Endometrium (tissue), 2 donors: Measurements from ENCODE around the gene NDST1.
A peak's percentile ranks its signal among the peaks of the same experiment; 100 is the strongest.
"Not testable (repeated sequence)": the region's sequence is repeated elsewhere in the genome, so short reads cannot be mapped to it uniquely, and the experiment has no call there.

Experiments
- FAIRE-seq: peaks from 2 replicates; lab custom pipeline; 2012; peaks lifted over from hg19 to GRCh38; lab: Jason Lieb, UNC
- donor health status: control.
- donor health status: control.

NDST1 gene

GRCh38 chr5:150508277-150508640 is 328 bp downstream of the NDST1 start:
- FAIRE-seq: no peak

- FAIRE-seq: no peak
These were observed 897 bp downstream of the NDST1 start for GRCh38 chr5:150508828-150509227.

DNA sequence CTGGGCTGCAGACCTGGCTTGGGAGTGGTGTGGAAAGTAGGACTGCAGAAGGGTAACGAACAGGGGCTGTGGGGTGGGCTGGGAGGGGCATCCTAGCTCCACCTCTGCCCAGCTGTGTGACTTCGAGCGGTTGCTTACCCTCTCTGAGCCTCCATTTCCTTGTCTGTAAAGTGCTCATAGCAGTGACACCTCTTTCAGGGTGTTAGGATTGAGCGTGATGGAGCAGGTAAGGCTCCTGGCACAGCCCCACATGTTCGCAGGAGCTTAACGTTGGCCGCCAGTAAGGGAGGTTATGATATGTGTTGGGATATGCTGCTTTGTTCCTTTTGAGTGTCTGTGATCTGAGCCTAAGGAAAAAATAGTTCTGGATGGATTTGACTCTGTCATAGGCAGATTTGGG is 2.1 kb downstream of the NDST1 start:
- FAIRE-seq: no peak

GRCh38 chr5:150510460-150511263 is 2.7 kb downstream of the NDST1 start:
- FAIRE-seq: peak; percentile 21

DNA sequence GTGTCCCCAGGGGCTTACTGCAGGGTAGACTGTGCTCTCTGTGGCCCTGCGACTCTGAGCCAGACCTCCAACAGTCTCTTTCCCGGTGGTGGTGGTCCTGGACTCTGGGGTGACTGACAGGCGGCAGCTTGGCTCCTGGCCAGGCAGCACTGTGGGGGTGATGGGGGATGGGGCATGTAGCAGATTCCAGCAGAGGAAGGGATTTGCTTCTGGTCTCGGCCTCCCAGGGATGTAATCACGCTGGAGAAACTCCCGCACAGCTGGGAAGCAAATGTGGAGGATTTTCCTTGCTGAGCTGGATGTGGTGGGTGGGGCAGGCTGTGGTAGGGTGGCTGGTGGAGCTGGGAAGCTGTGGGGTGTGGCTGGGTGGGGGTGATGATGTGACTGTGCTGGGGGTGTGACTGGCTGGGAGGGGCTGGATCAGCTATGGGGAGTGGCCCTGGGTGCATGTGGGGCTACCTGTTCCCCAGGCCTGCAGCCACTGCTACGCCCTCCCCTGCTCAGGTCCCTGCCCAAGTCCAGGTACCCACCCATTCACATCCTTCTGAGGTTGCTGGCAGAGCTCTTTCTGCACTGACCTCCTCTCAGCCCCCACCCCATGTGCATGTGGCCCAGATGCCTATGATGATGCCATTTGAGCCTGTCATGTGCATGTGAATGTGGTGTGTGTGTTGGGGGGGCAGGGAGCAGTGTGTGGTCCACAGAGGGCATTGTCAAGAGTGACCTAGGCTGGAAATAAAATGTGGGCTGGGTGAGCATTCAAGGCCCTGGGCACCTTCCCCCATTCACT is 3.8 kb downstream of the NDST1 start:
- FAIRE-seq: no peak

DNA sequence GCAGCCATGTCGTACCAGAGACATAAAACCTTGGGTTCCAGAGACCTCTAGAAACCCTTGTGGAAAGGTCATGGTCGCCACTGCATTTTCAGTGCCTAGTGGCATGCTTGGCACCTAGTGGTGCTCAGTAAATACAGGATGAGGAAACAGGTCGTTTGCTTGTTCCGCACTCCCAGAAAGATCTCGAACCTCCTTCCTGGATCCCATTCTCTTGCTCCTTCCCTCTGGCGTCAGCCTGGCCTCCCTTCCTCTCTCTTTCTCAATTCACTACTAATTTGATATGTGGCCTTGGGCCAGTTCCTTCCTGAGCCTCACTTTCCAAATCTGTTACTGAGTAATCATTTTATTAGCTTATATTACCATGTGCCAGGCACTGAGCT is 4.4 kb downstream of the NDST1 start:
- no peak for FAIRE-seq

DNA sequence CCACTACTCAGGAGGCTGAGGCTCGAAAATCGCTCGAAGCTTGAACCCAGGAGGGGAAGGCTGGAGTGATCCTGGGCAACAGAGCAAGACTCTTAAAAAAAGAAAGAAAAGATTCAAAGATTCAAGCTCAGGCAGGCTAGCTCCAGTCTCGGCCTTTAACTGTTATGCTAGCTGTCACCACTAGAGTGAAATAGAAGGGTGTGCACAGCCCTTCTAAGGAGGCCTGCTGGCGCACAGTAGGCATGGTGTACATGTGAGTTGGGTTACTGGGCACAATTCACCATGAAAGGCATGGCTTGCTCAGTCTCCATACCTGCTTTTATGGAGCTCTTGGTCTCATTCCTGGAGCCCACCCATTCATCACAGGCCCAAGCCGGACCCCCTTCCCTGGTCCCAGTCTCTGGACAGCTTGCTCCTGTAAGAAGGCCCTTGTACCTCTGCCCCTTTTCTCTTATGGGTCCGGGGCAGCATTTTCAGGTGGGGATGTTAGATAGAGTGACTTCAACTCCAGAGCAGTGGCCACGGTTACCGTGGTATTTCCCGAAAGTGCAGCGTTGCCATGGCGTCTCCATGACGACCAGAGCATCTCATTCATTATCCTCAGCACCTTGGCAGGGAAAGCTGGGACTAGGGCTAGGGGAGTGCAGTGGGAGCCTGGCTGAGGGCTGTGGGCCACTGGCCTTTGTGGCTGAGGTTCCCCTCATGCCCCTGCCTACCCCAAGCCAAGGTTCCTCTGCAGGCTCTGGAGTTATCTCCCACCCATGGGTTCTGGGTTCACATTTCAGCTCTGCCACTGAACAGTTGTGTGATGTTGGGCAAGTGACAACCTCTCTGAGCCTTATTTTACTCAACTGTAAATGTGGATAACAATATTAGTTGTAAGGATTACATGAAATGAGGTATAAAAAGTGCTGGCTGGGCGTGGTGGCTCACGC is 5.7 kb downstream of the NDST1 start:
- FAIRE-seq: no peak

DNA sequence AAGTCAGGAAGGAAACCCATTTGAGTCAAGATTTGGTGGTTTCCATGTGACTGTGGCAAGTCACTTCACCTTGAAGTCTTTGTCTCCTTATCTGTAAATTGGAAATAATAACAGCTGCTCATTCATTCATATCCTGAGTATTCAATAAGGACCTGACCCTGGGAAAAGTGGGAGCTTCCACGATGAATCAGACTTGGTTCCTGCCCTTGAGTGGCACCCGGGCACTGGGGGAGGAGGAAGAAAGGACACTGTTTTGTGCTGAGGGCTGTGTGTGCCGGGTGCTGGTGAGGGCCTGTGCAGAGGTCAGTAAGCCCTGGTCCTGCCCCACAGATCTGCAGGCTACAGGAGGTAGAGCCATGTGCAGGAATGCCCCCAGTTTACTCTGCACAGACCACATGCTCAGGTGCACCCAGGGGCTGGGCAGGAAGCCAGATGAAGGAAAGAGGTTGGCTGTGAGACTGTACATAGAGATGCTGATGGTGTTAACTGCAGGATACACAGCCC is 6.8 kb downstream of the NDST1 start:
- no peak for FAIRE-seq

GRCh38 chr5:150515446-150515845 is 7.5 kb downstream of the NDST1 start:
- no peak for FAIRE-seq

- FAIRE-seq: no peak
These were observed 8.1 kb downstream of the NDST1 start for GRCh38 chr5:150516011-150516410.

- FAIRE-seq: no peak
These were observed 9.6 kb downstream of the NDST1 start for GRCh38 chr5:150517272-150518152.

GRCh38 chr5:150518712-150519559 is 11.0 kb downstream of the NDST1 start:
- FAIRE-seq: not testable (repeated sequence)

DNA sequence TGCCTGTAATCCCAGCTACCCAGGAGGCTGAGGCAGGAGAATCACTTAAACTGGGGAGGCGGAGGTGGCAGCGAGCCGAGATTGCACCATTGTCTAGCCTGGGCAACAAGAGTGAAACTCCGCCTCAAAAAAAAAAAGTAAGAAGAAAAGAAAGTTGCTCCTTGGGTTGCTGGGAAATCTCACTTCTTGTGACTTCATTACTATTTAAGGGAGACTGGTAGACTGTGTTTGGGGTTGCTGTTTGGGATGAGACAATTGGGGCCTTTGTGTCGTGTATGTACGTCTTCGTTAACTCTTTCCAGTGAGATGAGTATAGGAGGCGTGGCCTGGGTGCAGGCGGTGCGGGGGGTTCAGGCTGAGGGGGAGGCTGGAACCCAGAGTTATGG is 11.6 kb downstream of the NDST1 start:
- FAIRE-seq: no peak

DNA sequence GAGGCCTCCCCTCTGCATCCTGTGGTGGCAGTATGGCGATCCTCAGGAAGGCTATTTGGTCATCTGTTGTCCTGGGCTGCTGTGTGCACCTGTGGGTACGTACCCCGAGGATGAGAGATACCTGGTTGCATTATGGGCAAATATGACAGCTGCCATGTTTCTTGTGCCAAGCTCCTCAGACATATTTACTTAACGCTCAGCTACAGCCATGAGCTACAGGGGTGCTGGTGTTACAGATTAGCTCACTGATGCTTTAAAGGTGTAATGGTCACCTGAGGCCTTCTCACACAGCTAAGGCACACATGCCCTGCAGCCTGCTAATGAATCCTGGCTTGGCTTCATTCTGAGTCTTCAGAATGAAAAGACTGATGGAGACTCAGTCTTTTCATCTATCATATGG is 12.0 kb downstream of the NDST1 start:
- no peak for FAIRE-seq

DNA sequence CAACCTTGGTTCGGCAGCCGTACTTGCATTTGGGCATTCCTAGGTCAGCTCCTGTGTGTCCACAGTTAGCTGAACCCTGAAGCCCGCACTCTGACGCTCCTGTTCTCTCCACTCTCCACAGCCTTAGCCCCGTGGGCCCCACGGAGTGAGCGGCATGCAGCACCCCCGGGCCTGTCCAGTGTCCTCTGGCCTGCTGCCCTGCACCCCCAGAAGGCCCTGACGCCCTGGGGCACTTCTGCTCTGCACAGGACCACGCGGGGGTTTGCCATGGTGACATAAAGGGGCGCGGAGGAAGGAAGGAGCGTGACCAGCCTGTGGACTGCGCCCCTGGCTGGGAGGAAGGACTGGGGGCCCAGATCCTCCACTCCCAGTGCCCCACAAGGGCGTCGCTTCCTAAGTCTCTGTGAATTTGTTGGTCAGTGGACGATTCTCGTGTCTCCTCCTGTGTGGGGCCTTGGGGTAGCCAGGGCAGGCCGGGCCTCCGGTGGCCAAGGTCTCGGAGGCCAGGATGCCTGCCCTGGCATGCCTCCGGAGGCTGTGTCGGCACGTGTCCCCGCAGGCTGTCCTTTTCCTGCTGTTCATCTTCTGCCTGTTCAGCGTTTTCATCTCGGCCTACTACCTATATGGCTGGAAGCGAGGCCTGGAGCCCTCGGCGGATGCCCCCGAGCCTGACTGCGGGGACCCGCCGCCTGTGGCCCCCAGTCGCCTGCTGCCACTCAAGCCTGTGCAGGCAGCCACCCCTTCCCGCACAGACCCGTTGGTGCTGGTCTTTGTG is 13.0 kb downstream of the NDST1 start:
- FAIRE-seq: no peak

DNA sequence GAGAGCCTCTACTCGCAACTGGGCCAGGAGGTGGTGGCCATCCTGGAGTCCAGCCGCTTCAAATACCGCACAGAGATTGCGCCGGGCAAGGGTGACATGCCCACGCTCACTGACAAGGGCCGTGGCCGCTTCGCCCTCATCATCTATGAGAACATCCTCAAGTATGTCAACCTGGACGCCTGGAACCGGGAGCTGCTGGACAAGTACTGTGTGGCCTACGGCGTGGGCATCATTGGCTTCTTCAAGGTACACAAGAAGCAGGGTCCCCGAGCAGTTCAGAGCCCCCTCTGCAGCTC is 13.5 kb downstream of the NDST1 start:
- no peak for FAIRE-seq

GRCh38 chr5:150521939-150522503 is 14.1 kb downstream of the NDST1 start:
- no peak for FAIRE-seq

- no peak for FAIRE-seq
These were observed 14.8 kb downstream of the NDST1 start for GRCh38 chr5:150522504-150523414.
